Vagina (tissue), 2 donors: Measurements from ENCODE around the gene DDX28. TPM values are rescaled to one million over a fixed set of nuclear protein-coding genes. Genes with fewer than 3 reads are reported as not detected.

Experiments
- DNase-seq, 2 donors: peaks; one replicate each; pipeline ENCODE4 v3.0.0-alpha.2; 2017; ENCODE audit errors: extremely low spot score in 2 of 2
- H3K27ac ChIP-seq: fragments of 200-600 bp; sonication (generic); one replicate; pipeline ENCODE4 v1.5.1; 2019
- H3K27me3 ChIP-seq: fragments of 200-600 bp; sonication (generic); one replicate; pipeline ENCODE4 v1.5.1; 2019
- H3K36me3 ChIP-seq, 2 donors: fragments of 200-600 bp; sonication (generic); one replicate each; pipeline ENCODE4 v1.5.1; 2017 to 2019
- H3K4me1 ChIP-seq: fragments of 200-600 bp; sonication (generic); one replicate; pipeline ENCODE4 v1.5.1; 2019
- H3K4me3 ChIP-seq, 2 donors: fragments of 200-600 bp; sonication (generic); 1 replicate in 1 of 2; 2 replicates in 1 of 2; pipeline ENCODE4 v1.5.1; 2016 to 2019
- H3K9me3 ChIP-seq: fragments of 200-600 bp; sonication (generic); one replicate; pipeline ENCODE4 v1.5.1; 2019
- POLR2A ChIP-seq, 2 donors: fragments of 450-650 bp; IDR thresholded peaks; one replicate each; pipeline ENCODE4 v1.6.1; 2017; ENCODE audit warnings: antibody characterized with exemption in 2 of 2, mild to moderate bottlenecking in 2 of 2, moderate library complexity in 2 of 2
- POLR2AphosphoS5 ChIP-seq, 2 donors: sonication (generic); formaldehyde crosslinking; IDR thresholded peaks; one replicate each; pipeline ENCODE4 v1.9.0; 2017; ENCODE audit warnings: antibody characterized with exemption in 2 of 2, mild to moderate bottlenecking in 2 of 2, low read depth in 1 of 2; ENCODE audit not compliant: insufficient read depth in 1 of 2
- intact Hi-C: fragments of 100-400 bp; cut with DNase I; formaldehyde crosslinking; loops from one replicate; pipeline ENCODE4 v1.15.1; 2023
- total RNA-seq: library from RNA; depleted of rRNA; stranded (reverse); fragments of >200 nt; gene quantifications from one replicate; pipeline ENCODE4 v1.2.3, GENCODE V29; 2016
- TF ChIP-seq, protein P1 (sequence below), 3 experiments: fragments of 450-650 bp in 2 of 3; fragments of 200-600 bp in 1 of 3; sonication (generic) in 1 of 3; IDR thresholded peaks; one replicate each; pipeline ENCODE4 v1.5.1; 2017 to 2019; ENCODE audit warnings: antibody characterized with exemption in 3 of 3, mild to moderate bottlenecking in 2 of 3, moderate library complexity in 2 of 3

DDX28 gene
- total RNA-seq, 1 donor from 2014 or later, result 17.7 TPM

DNA sequence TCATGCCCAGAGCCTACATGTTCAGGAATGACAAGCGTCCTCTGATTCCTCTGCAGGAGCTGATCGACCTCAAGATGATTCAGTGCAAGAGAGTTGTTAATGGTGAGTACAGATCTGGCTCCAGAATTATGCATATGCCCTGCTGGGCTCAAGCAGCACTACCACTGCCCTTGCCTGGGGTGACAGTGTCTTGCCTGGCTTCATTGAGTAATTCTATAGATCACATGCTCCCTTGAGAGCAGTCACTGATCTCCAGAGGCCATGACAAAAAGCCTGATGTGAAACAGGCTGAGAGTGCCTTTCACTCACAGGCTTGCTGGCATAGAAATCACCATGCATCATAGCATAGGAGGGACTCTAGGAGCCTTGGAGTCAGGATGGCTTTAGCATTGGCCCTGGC lies 26.4 kb upstream of the DDX28 start:
- Histone ChIP-seq H3K27ac (no peak overlapping the region), H3K36me3 (peaks cover 0 to 7% of the 10 kb centered on the region in 2 donors), H3K4me3 (no peak overlapping the region), H3K9me3 (no peaks in the 10 kb centered on the region), H3K27me3 (no peaks in the 10 kb centered on the region), H3K4me1 (no peaks in the 10 kb centered on the region)
- DNase-seq, result no peak
- TF ChIP-seq POLR2A (IDR thresholded peaks at IDR 0.05), result no peak
- TF ChIP-seq, protein P1, sequence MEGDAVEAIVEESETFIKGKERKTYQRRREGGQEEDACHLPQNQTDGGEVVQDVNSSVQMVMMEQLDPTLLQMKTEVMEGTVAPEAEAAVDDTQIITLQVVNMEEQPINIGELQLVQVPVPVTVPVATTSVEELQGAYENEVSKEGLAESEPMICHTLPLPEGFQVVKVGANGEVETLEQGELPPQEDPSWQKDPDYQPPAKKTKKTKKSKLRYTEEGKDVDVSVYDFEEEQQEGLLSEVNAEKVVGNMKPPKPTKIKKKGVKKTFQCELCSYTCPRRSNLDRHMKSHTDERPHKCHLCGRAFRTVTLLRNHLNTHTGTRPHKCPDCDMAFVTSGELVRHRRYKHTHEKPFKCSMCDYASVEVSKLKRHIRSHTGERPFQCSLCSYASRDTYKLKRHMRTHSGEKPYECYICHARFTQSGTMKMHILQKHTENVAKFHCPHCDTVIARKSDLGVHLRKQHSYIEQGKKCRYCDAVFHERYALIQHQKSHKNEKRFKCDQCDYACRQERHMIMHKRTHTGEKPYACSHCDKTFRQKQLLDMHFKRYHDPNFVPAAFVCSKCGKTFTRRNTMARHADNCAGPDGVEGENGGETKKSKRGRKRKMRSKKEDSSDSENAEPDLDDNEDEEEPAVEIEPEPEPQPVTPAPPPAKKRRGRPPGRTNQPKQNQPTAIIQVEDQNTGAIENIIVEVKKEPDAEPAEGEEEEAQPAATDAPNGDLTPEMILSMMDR (IDR thresholded peaks at IDR 0.05), result no peak
- no peak for TF ChIP-seq POLR2AphosphoS5 (IDR thresholded peaks at IDR 0.05; ENCODE audit: insufficient read depth in 1 of 2, low read depth in 1 of 2)
- intact Hi-C loops, result loop anchor here (10.0 kb wide), 1 partner anchor 235 kb away; no protein-coding TSS in a partner anchor

DNA sequence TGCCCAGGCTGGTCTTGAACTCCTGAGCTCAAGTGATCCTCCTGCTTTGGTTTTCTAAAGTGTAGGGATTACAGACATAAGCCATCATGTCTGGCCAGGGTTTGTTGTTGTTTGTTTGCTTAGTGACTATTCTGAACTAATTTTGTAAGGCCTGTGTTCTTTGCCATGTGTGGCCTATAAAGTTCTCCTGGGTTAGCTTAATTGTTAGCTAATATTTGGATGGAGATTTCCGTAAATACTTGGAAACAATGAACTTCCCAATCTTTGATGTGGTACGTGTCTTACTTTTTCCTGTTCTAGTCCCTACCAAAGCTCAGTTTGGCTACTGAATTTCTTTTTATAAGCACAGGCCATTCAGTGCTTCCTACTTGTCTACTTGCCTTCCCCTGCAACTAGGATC lies 25.0 kb upstream of the DDX28 start:
- H3K27ac ChIP-seq, result no peak overlapping the region
- no peaks in the 10 kb centered on the region for H3K9me3 ChIP-seq
- DNase-seq, result no peak
- no peaks in the 10 kb centered on the region for H3K4me1 ChIP-seq
- no peaks in the 10 kb centered on the region for H3K27me3 ChIP-seq
- TF ChIP-seq POLR2AphosphoS5 (IDR thresholded peaks at IDR 0.05; ENCODE audit: insufficient read depth in 1 of 2, low read depth in 1 of 2) (no peak), POLR2A (IDR thresholded peaks at IDR 0.05) (no peak)
- TF ChIP-seq, protein P1 (IDR thresholded peaks at IDR 0.05), result no peak
- no peaks in the 10 kb centered on the region for H3K36me3 ChIP-seq
- H3K4me3 ChIP-seq, result no peak overlapping the region
- intact Hi-C loops, result loop anchor here (10.0 kb wide), 1 partner anchor 233 kb away; no protein-coding TSS in a partner anchor

DNA sequence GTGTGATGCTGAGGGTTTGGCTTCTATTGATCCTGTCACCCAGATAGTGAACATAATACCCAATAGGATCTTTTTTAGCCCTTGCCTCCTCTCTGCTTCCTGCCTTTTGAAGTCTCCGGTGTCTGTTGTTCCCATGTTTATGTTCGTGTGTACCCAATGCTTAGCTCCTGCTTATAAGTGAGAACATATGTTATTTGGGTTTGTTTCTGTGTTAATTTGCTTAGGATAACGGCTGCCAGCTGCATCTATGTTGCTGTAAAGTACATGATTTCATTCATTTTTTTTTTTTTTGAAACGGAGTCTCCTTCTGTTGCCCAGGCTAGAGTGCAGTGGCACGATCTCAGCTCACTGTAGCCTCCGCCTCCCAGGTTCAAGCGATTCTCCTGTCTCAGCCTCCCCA lies 23.1 kb upstream of the DDX28 start:
- no peak for TF ChIP-seq POLR2AphosphoS5 (IDR thresholded peaks at IDR 0.05; ENCODE audit: insufficient read depth in 1 of 2, low read depth in 1 of 2)
- H3K27ac ChIP-seq, result no peak overlapping the region
- H3K4me3 ChIP-seq, result no peak overlapping the region
- H3K4me1 ChIP-seq, result no peaks in the 10 kb centered on the region
- no peak for DNase-seq
- intact Hi-C loops, result loop anchor here (10.0 kb wide), 1 partner anchor 231 kb away; no protein-coding TSS in a partner anchor
- no peaks in the 10 kb centered on the region for H3K36me3 ChIP-seq
- no peaks in the 10 kb centered on the region for H3K9me3 ChIP-seq
- H3K27me3 ChIP-seq, result no peaks in the 10 kb centered on the region

DNA sequence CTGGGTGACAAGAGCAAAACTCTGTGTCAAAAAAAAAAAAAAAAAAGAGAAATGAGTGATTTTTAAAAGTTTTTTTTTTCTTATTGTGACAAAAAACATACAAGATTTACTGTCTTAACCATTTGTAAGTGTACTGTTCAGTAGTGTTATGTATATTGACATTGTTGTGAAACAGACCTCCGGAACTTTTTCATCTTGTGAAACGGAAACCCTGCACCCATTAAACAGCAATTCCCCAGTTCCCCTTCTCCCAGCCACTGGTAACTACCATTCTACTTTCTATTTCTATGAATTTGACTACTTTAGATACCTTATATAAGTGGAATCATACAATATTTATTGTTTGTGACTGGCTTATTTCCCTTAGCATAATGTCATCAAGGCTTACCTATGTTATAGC lies 18.8 kb upstream of the DDX28 start:
- DNase-seq, result no peak
- Histone ChIP-seq H3K9me3 (no peaks in the 10 kb centered on the region), H3K4me3 (no peak overlapping the region), H3K27me3 (no peaks in the 10 kb centered on the region), H3K4me1 (no peaks in the 10 kb centered on the region), H3K27ac (no peak overlapping the region), H3K36me3 (no peaks in the 10 kb centered on the region)
- TF ChIP-seq POLR2AphosphoS5 (IDR thresholded peaks at IDR 0.05; ENCODE audit: insufficient read depth in 1 of 2, low read depth in 1 of 2) (no peak), POLR2A (IDR thresholded peaks at IDR 0.05) (no peak)
- TF ChIP-seq, protein P1 (IDR thresholded peaks at IDR 0.05), result no peak
- intact Hi-C loops, result loop anchor here (10.0 kb wide), 1 partner anchor 227 kb away; no protein-coding TSS in a partner anchor

DNA sequence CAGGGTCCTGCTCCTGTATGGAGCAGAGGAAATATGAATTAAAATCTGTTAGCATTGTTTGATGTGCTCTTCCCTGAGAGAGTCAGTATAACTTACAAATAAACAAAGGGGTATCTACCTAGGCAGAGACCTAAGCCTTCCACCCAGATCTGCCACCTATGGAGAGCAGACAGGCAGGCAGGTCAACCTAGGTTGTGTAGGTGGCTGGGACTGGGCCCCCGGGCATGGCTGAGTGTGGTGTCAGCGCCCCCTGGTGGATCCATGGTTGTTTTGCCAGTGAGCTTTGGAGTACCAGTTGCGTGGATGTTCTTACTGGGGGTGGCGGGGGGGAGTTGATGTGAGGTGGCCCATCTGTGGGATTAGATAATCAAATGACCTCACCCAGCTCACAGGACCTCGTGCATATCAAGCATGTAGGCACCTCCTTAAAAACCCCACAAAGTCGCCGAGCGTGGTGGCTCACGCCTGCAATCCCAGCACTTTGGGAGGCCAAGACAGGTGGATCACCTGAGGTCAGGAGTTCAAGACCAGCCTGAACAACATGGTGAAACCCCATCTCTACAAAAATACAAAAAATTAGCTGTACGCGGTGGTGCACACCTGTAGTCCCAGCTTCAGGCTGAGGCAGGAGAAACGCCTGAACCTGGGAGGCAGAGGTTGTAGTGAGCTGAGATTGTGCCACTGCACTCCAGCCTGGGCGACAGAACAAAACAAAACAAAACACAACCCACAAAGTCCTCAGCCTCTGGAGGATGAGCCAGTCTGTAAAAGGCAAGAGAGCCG lies 17.7 kb upstream of the DDX28 start:
- Histone ChIP-seq H3K4me1 (no peaks in the 10 kb centered on the region), H3K36me3 (no peaks in the 10 kb centered on the region), H3K4me3 (no peak overlapping the region), H3K27ac (no peak overlapping the region), H3K27me3 (no peaks in the 10 kb centered on the region), H3K9me3 (no peaks in the 10 kb centered on the region)
- DNase-seq, result no peak
- TF ChIP-seq POLR2AphosphoS5 (IDR thresholded peaks at IDR 0.05; ENCODE audit: insufficient read depth in 1 of 2, low read depth in 1 of 2) (peak in 1 of 2 donors; percentile 20), POLR2A (IDR thresholded peaks at IDR 0.05) (no peak)
- TF ChIP-seq, protein P1 (IDR thresholded peaks at IDR 0.05), result peak; percentile 81 to 85 (median 85)
- intact Hi-C loops, result loop anchor here (10.0 kb wide), 1 partner anchor 226 kb away; no protein-coding TSS in a partner anchor
